C1 segment of cervical spinal cord (tissue), 14 donors: ENCODE measurements around the gene KIF26B.

Source experiments
- DNase-seq, 14 donors: peaks; one replicate each; lab custom pipeline; 2025; lab: John Stamatoyannopoulos, UW

The KIF26B gene

GRCh38 chr1:245500546-245500945, 345.8 kb downstream of the KIF26B start:
- DNase-seq = no peak

- no peak for DNase-seq
Observed at GRCh38 chr1:245501633-245502032, 346.8 kb downstream of the KIF26B start.

- DNase-seq = peak in 1 of 14 donors; percentile 13
Observed at GRCh38 chr1:245503548-245503947, 348.8 kb downstream of the KIF26B start.

- DNase-seq = no peak
Observed at GRCh38 chr1:245510144-245510543, 355.4 kb downstream of the KIF26B start.

- peak in 2 of 14 donors; percentile 8 for DNase-seq
Observed at GRCh38 chr1:245512181-245512888, 357.6 kb downstream of the KIF26B start.

GRCh38 chr1:245512980-245513578, 358.3 kb downstream of the KIF26B start:
- DNase-seq = peak in 2 of 14 donors; percentile 20 to 21

GRCh38 chr1:245516284-245516759, 361.5 kb downstream of the KIF26B start:
- DNase-seq = no peak

GRCh38 chr1:245520611-245521010, 365.8 kb downstream of the KIF26B start:
- no peak for DNase-seq

- DNase-seq = no peak
Observed at GRCh38 chr1:245526141-245526540, 371.4 kb downstream of the KIF26B start.

GRCh38 chr1:245528258-245528635, 373.5 kb downstream of the KIF26B start:
- DNase-seq = no peak

GRCh38 chr1:245530937-245531336, 376.2 kb downstream of the KIF26B start:
- DNase-seq = no peak

GRCh38 chr1:245537992-245538391, 383.2 kb downstream of the KIF26B start:
- no peak for DNase-seq

- no peak for DNase-seq
Observed at GRCh38 chr1:245538671-245539070, 383.9 kb downstream of the KIF26B start.

GRCh38 chr1:245541369-245541768, 386.6 kb downstream of the KIF26B start:
- no peak for DNase-seq

GRCh38 chr1:245542365-245542764, 387.6 kb downstream of the KIF26B start:
- no peak for DNase-seq

- no peak for DNase-seq
Observed at GRCh38 chr1:245544236-245544635, 389.5 kb downstream of the KIF26B start.

GRCh38 chr1:245546875-245547274, 392.1 kb downstream of the KIF26B start:
- peak in 1 of 14 donors; percentile 14 for DNase-seq

- DNase-seq = no peak
Observed at GRCh38 chr1:245549996-245550719, 395.4 kb downstream of the KIF26B start.

- DNase-seq = no peak
Observed at GRCh38 chr1:245550720-245551043, 395.9 kb downstream of the KIF26B start.

- DNase-seq = no peak
Observed at GRCh38 chr1:245551536-245551935, 396.8 kb downstream of the KIF26B start.

- no peak for DNase-seq
Observed at GRCh38 chr1:245552331-245552730, 397.5 kb downstream of the KIF26B start.

- DNase-seq = no peak
Observed at GRCh38 chr1:245556057-245556456, 401.3 kb downstream of the KIF26B start.

- no peak for DNase-seq
Observed at GRCh38 chr1:245558069-245558468, 403.3 kb downstream of the KIF26B start.
